Loucy (cell line): ENCODE results near the gene MICAL2.

Experiments used
- CTCF ChIP-seq: fragments of 200-600 bp; sonication (generic); conservative IDR thresholded peaks from 2 replicates; pipeline ENCODE4 v1.5.1; 2014; ENCODE audit warnings: mild to moderate bottlenecking, antibody characterized with exemption, low read length
- EZH2phosphoT487 ChIP-seq: fragments of 200-600 bp; IDR thresholded peaks from 2 replicates; pipeline ENCODE4 v1.6.1; 2018; ENCODE audit warnings: antibody characterized with exemption, mild to moderate bottlenecking, moderate library complexity, borderline replicate concordance

GRCh38 chr11:12180257-12181205 is 70.1 kb downstream of the MICAL2 start:
- TF ChIP-seq CTCF (no peak), EZH2phosphoT487 (no peak)
